ENCODE results near the gene PACRG.

Gene PACRG

DNA sequence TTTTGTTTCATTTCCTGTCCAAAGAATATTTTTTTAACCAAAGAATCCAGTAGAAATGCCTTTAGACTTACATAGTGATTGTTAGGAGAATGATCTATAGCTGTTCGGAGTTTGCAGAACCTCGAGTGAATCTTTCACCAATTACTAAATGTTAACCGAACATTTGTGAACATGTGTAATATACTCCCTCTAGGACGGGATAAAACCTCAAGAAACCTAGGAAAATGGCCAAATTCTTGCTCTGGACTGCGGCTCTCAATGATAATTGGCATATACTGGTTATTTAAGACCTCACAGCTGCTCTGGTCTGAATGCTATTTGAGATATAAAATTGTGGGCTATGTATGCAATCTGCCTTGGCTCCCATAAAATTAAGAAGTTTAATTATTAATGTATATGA is 137.1 kb downstream of the PACRG start:
- DNase-seq (ENCODE audit: low read depth): no peak

DNA sequence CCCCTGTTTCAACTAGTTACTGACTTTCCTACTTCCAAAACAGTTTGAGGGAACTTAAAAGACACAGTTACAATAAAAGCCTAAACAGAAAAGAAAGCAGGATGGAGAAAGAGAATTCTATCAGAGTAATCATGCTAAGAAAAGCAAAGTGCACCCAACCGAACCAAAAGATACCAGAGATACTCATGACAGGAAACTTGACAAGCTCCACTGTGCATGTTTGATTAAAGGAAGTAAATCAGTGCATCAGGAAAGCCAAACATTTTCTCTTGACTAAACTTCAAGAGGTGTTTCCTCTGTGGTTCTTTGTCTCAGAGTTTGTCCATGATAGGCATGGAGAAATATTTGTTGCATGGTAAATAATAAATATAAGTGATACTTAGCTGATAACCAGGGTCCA is 138.9 kb downstream of the PACRG start:
- no peak for DNase-seq (ENCODE audit: low read depth)

DNA sequence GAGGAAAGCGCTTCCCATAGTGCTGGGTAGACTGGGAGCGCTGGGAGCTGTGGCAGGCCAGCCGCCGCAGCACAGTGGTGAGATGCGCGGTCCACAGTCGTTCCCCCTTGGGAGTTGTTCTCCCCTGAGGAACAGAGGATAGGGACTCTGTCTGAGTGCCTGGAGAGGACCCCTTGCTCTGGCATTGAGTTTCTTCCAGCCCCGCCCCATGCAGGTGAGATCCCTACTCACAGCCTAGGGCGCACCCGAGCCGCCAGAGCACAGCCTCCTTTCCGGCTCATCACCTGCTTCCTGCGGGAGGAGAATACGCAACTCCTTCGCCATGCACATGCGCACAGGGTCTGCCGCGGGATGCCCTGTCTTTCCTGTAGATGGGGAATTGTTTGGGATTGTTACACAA is 140.6 kb downstream of the PACRG start:
- no peak for DNase-seq (ENCODE audit: low read depth)

DNA sequence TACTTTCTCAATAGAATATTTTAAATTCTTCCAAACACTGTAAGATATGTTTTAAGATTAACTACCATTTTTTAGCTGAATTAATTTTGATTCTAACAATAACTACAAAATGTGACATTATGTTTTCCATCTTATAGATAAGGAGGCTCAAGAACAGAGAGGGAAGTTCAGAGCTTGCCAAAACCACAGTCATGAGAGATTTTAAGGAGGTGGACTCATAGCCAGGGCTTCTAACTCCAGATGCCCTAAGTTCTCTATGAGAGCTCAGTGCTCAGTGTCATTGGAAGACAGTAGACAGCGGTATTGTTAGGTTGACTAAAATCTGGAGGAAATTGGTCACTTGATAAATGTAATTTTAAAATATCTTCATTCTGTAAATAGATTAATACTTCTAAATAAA is 144.2 kb downstream of the PACRG start:
- DNase-seq (ENCODE audit: low read depth): no peak

DNA sequence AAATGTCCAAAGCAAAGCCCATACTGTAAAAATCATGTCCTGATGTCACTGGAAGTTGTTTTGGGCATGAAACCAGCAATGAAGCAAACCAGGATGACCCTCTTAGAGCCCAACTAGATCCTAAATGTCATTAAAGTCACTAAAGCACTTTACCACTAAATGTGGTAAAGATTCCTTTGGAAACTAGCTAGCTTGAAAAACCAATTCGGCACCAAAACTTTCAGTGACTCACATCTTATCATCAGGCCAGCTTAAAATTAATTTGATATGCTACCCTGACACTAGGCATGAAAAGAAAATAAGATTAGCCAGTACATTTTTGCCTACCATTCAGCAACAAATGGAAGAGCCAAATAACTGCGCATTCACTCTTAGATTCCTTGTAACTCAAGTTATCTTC is 145.8 kb downstream of the PACRG start:
- DNase-seq (ENCODE audit: low read depth): no peak

DNA sequence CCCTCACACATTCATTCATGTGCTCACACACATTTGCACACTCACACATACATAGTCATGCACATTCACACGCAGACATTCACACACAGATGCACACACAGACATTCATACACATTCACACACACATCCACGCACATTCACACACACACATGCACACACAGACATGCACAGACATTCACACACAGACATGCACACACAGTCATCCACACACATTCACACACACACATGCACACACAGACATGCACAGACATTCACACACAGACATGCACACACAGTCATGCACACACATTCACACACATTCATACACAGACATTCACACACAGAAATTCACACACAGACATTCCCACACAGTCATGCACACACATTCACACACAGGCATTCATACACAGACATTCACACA is 147.3 kb downstream of the PACRG start:
- DNase-seq (ENCODE audit: low read depth): no peak

DNA sequence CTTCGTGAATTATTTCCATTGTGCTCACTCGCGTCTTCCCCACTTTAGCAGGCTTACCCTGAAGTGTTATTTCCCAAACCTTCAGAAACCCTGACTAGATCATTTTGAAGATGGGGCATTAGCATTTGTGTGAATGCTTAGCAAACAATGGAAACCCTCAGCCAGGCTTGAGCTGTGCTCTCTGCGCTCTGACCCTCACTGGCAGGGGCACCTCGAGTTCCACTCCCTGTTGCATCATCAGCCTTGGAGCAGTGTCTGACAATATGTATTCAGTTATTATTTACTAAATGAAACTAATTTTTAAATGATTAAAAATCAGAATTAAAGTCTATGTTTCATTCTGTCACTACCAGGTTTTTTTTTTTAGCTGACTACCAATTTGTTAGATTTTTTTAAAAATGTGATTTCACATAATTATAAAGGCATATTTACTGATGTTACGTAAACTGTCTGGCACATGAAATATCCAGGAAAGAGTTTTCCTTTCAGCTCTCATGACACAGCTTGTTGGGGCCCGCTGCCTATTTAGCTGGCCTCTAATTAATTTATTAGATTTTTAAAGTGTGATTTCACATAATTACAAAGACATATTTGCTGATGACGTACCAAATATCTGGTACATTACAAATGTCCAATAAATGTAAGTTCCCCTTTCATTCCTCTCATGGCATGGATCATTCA is 155.2 kb downstream of the PACRG start:
- DNase-seq (ENCODE audit: low read depth): no peak

DNA sequence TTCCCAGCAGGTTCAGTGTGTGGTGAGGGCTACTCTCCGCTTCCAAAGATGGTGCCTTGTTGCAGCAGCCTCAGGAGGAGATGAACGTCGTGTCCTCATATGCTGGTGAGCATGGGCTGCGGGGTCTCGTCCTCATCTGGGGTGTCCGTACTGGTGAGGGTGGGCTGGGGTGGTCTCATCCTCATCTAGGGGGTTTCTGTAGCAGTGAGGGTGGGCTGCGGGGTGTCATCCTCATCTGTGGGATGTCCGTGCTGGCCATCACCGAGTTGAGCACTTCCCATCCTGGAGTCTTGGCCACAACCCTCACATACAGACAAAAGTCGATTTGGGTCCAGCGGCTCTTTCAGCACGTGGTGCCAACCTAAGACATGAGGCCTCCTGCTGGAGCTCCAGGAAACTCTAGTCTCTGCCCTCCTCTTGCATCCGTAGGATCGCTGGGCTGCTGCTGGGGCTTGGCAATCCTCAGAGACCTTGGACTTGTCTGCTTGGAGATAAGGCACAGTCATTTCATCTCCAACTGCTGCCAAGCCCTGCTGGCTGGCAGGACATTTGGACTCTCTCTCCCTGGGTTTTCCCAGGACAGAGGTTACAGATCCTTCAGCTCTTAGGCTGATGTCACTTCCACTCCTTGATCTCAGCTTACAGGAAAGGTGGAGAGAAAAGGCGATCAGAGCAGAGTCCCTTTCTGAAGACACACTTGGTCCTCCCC is 160.4 kb downstream of the PACRG start:
- no peak for DNase-seq (ENCODE audit: low read depth)

DNA sequence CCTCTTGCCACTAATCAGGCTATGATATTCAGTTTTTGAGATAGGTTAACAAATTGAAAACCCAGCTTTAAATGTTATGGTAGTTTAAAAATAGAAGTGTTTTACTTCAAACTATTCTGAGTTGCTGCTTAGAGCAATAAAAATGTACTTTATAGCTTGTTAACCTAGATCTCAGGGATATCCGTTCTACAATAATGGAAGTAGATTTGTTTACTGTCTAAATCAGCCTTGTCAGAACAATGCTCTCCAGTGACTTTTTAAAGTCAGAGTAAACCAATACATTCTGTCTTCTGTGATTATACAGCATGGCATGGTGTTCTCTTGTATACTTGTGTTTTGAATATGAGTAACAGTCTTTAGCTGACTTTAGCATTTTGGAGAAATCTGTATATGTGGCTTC is 161.5 kb downstream of the PACRG start:
- no peak for DNase-seq (ENCODE audit: low read depth)

DNA sequence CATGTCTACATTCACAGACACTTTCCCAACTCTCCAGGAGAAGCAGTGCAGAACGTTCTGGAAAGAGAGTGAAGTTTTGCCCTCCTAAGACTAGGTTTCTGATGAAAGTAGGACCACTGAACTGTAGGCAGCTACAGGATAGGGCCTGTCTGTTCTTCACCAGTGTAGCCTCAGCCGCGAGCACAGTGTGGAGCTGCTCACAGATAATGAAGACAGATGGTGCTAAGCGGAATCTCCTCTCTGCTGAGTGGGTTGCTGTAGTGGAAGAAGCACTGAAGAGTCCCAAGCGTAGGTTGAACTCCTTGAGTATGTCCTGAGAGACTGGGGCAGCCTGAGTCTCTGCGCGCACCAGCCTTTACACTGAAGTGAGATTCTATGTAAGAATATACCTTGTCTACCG is 170.2 kb downstream of the PACRG start:
- no peak for DNase-seq (ENCODE audit: low read depth)

DNA sequence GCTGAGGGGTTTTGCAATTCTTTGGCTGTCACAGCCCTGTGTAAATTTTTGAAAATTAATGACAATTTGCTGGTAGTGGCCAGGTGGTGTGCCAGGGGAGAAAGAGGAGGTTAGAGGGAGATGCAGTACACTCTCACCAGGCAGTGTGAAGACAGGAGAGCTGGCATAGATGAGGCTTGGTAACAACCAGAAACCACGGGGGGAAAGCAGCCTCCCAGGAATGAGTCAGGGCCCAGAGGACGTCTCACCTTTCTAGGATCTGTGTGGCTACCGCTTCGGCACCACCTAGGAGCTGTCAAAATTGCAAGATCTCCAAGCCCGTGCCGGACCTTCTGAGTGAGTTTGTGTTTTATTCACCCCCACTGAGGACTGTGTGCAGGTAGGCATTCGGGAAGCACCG is 171.4 kb downstream of the PACRG start:
- no peak for DNase-seq (ENCODE audit: low read depth)

DNA sequence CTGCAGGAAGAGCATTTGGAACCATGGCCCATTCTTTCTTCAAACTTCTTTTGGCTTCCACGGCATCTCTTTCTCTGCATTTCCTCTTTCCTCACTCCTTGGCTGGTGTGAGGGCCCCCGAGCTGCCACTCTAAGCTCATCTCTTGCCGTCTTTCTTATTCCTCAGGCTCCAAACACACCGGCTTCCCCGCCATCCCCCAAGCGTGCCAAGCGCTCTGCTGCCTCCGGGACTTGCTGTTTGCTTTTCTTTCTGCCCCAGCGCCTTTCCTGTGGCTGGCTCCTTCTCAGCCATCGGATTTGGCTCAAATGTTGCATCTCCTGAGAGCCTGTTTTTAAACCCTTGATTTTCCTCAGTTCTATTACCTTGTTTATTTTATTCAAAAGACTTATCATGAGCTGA is 172.7 kb downstream of the PACRG start:
- DNase-seq (ENCODE audit: low read depth): no peak

DNA sequence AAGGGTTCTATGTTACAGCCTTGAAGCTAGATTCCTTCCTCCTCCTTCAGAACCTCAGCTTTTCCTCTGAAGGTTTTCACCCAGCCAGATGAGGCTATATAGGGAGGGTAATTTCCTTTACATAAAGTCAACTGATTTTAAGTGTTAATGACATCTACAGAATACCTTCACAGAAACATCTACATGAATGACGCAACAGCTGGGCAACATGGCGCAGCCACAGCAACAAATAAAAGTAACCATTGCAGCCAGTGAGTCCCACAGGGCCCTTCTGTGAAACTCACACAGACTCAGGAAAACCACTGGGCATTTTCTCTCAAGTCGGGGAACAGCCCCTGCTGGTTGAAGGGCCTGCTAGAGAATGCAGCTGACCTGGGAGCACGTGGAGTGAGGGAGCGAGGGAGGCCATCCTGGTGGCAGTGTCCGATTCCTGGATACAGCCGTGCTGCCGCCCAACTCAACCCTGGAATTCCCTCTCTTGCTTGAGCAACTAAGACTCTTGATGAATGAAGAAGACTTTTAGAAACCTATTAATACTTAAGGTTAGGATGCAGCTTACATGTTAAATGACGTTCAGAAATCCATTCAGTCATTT is 176.4 kb downstream of the PACRG start:
- no peak for DNase-seq (ENCODE audit: low read depth)

DNA sequence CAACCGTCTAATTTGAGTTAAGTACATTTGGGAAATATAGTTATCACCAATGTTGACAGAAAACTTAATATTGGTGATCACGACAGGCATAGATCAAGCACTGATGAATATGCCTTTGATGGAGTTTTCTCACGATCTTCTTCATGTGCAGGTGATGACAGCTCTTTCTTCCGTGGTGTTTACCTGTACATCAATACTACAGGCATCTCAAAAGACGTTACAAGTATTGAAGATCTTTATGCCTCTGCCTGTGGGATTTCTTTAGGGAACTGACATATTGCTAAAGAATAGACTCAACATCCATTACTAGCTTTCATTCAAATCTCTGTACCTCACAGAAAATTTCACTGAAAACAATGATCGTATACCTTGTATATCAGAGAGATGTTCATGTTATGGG is 178.7 kb downstream of the PACRG start:
- DNase-seq (ENCODE audit: low read depth): no peak

DNA sequence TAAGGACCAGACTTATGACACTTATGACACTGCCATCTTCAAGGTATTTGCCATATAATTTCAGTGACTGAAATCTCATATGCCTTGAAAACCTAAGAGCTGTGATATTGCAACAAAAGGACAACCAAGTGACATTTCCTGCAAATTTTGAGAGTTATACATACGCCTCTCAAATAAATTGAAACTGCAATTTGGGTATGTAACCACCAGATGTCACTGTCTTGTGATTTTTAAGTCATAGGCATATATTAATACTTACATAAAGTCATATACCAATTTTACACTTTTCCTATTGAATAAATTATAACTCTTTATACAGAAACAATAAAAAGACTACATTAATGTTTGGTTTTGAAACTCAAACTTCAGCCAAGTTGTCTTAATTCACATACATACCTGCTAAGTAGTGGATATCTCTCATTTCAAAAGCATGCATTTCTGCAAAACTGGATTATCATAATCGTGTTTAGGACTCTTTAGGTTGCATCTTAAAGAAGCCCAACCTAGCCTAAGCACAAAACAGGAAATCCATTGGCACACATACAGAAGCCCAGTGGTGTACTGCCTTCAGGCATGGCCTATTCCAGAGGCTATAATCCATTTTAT is 180.2 kb downstream of the PACRG start:
- DNase-seq (ENCODE audit: low read depth): no peak

DNA sequence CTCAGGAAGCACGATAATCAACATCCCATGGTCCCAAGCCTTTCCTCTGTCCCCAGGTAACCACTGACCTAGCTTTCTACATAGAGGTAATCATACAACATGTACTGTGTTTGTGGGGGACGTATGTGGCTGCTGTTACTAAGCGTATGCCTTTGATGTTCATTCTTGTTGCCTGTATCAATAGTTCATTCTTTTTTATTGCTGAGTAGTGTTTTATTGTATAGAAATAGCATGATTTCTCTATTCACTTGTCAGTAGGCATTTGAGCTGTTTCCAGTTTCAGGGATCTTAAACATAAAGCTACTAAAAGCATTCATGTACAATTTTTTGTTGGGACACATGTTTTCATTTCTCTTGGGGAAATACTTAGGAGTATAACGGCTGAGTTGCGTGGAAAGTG is 185.4 kb downstream of the PACRG start:
- DNase-seq (ENCODE audit: low read depth): no peak

DNA sequence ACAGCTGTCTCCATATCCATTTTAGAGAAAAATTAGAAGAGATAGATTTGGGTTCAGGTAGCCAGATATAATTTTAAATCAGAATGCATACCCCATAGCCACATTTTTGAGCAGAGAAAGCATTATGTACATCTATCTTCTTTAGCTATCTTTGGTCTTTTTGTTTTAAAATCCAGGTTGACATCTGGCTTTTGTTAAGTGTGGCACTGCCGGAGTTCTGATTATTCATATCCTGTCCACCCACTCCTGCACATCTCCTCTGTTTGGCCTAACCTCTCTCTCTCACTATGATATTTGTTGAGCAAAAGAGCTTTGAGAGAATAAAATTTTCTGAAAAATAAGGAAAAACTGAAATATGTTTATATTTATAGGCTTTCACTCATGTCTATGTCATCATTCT is 189.7 kb downstream of the PACRG start:
- DNase-seq (ENCODE audit: low read depth): no peak

DNA sequence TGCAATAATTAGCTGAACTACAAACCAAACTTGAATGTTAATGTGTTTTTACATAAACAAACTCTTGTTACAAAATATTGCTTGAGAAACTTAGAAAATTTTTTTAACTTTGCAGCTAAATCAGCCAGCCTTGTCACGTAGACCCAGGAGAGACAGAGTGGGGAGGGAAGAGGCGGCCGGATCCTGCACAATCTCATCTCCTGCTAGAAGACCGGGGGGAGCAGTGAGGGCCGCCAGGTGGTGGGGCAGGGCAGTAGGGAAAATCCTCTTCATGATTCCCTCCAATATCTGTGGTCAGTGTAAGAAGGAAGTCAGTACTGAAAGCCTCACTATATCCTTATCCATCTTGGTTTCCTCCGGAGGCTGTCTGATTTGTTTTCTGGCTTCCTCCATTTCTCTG is 193.3 kb downstream of the PACRG start:
- DNase-seq (ENCODE audit: low read depth): no peak

DNA sequence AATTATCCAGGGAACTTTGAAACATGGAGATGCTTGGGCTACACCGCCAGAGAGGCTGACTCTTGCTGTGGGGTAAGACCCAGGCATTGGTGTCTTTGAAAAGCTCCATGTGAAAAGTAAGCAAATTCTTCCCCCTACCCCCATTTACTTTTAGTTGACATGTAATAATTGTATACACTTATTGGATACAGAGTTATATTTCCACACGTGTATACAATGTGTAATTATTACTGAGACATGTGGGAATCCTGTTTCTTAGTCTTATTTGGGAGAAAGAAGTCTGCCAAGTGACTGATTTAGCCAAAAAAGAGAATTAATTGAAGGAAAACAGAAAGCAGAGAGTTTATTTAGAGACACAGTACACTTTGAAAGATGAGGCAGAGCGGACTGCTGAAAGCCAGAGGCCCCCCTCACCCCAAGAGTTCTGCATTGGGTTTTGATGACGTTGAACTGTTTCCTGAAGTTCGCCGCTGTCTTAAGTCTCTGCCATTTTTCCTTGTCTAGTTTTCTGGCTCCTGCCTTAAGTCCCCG is 193.8 kb downstream of the PACRG start:
- DNase-seq (ENCODE audit: low read depth): no peak

DNA sequence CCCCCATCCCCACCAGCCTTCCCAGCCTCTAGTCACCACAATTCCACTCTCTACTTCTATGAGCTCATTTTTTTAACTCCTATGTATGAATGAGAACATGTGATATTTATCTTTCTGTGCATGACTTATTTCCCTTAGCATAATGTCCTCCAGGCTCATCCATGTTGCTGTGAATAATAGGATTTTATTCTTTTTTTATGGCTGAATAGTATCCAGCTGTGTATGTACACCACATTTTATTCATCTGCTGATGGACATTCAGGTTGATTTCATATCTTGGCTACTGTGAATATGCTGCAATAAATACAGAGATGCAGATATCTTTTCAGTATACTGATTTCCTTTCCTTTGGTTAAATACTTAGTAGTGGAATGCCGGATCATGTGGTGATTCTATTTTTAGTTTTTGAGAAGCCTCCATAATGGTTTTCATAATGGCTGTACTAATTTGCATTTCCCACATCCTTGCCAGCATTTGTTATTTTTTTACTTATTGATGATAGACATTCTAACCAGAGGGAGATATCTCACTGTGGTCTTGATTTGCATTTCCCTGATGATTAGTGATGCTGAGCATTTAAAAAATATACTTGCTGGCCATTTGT is 194.9 kb downstream of the PACRG start:
- DNase-seq (ENCODE audit: low read depth): no peak

DNA sequence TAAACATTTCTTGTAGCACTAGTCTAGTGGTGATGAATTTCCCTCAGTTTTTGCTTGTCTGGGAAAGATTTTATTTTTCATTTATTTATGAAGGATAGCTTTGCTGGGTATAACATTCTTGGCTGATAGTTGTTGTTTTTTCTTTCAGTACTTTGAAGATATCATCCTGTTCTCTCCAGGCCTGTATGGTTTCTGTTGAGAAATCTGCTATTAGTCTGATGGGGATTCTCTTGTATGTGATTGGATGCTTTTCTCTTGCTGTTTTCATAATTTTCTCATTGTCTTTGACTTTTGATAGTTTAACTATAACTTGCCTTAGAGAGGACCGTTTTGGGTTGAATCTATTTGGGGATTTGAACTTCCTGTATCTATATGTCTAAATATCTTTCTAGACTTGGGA is 207.1 kb downstream of the PACRG start:
- no peak for DNase-seq (ENCODE audit: low read depth)

DNA sequence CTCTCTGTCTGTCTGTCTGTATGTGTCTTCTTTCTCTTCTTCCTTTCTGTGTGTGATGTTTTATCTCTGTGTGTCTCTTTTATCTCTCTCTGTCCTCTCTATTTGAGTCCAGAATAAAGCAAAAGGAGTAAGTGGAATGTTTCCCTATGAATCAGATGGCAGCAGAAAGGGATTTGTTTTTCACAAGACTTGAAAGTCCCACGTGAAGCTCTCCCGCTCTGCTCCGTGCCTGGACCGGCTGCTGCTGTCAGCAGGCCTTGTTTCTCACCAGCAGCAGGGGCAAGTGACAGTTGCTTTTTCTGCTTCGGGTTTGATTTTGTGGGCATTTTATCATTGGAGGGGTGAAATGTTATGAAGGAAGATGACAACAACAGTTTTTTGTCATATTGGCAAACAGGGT is 212.7 kb downstream of the PACRG start:
- DNase-seq (ENCODE audit: low read depth): no peak

DNA sequence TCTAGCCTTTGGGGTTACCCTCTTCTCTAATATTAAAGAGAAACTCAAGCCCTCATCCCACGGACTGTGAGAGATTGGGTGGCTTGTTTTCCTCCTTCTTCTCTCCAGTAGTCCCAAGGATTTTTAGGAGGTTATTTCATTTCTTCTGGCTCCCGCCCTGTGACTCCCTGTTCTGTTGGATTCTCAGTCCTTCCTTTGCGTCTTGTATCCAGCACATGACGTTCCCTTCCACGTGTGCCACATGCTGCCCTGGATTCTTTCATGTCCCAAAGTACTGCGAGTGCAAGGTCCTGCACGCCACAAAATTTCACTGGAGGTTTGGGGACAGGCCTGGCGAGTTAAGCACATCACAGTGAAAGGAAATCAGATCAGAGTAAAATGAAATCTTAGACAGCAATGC is 213.4 kb downstream of the PACRG start:
- DNase-seq (ENCODE audit: low read depth): no peak

Measured in HS-27A (cell line).